Measurements from ENCODE around the gene RASGRF1.
A peak's percentile ranks its signal among the peaks of the same experiment; 100 is the strongest.

The RASGRF1 gene

GRCh38 chr15:78983146-78983918 is 107.2 kb downstream of the RASGRF1 start:
- peaks cover 3 to 4% of the 10 kb centered on the region in 2 donors for H3K36me3 Mint-ChIP-seq
- peaks cover 27 to 44% of the 10 kb centered on the region in 2 donors for H3K4me1 Mint-ChIP-seq
- H3K27ac Mint-ChIP-seq: no peak overlapping the region
- H3K4me3 Mint-ChIP-seq: no peak overlapping the region
- ATAC-seq (replicated peaks): no peak
- H3K9me3 Mint-ChIP-seq: no peaks in the 10 kb centered on the region
- H3K27me3 Mint-ChIP-seq: peaks cover 5 to 9% of the 10 kb centered on the region in 2 donors
- no peak for DNase-seq

- ATAC-seq (replicated peaks) (no peak), DNase-seq (no peak)
- Mint-ChIP-seq H3K27me3 (peaks cover 5 to 9% of the 10 kb centered on the region in 2 donors), H3K4me1 (peaks cover 28 to 44% of the 10 kb centered on the region in 2 donors), H3K27ac (no peak overlapping the region), H3K36me3 (peaks cover 3 to 4% of the 10 kb centered on the region in 2 donors), H3K4me3 (no peak overlapping the region), H3K9me3 (no peaks in the 10 kb centered on the region)
These were observed 107.8 kb downstream of the RASGRF1 start for GRCh38 chr15:78982736-78983135.

DNA sequence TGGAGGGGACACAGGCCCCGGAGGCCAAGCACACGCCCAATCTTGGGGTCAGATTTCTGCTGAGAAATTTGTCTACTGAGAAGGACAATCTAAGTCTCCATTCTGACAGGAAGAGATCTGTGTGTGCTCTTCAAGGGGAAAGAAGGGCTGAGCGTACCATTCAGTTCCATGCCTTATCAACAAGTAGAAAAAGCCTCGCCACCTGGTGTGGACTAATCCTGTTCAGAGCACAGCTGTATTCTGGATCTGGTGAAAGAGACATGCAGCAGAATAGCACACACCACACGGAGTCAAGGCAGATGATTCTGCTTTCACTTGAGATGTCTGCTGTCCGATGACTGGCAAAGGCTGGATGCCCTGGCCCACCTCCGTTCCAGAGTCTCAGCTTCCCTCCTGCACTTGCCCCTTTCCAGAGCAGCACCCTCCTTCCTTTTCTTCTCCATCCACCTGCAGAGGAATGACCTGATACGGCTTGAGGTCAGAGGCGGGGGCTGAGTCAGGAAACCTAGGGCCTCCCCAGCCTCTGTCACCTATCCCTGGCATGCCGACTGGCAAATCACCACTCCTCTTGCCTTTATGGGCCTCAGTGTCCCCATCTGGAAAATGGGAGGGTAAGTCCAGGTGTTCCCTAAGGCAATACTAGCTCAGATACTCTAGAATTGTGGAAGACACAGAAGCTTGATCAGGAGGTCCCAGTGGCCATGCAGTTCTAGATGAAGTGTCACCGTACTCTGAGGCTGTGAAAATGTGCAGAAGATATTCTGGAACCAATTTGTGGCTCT is 108.9 kb downstream of the RASGRF1 start:
- H3K9me3 Mint-ChIP-seq: no peaks in the 10 kb centered on the region
- DNase-seq: no peak
- peaks cover 3 to 4% of the 10 kb centered on the region in 2 donors for H3K36me3 Mint-ChIP-seq
- H3K27me3 Mint-ChIP-seq: peaks cover 5 to 9% of the 10 kb centered on the region in 2 donors
- no peak overlapping the region for H3K4me3 Mint-ChIP-seq
- ATAC-seq (replicated peaks): no peak
- peaks cover 35 to 50% of the 10 kb centered on the region in 2 donors for H3K4me1 Mint-ChIP-seq
- peak overlapping the region; percentile 75 for H3K27ac Mint-ChIP-seq

DNA sequence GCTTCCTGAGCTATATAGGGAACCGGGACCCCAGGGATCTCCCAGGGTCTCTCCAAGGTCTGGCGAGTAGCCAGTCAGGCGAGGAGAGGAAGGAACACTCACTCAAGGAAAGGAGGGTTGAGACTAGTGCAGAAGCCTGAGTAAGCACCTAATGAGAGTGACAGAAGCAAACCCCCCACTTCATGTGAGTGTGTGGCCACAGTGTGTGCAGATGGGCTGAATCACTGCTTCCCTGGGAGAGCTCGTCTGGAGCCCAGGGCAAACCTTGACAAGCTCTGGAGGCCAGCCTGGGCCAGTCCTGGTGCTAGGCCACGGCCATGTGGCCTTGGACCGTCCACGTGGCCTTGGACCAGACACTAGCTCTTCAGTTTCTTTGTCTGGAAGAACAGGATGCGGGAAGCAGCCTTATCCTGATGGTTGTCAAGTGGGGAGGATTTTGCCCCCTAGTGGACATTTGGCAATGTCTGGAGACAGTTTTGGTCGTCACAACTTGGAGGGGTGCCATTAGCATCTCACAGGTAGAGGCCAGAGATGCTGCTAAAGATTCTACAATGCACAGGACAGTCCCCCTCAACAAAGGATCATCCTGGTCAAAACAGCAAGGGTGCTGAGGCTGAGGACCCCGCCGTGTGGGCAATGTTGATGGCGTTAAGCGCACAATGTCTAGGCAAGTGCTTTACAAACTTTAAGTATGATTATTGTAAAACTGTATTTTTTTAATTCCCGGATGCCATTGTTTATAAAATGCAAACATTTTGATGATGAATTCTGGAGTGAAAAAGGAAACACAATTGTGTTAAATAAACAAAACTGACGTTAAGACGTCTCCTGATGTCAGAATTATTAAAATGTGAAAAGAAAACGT is 110.9 kb downstream of the RASGRF1 start:
- Mint-ChIP-seq H3K9me3 (no peaks in the 10 kb centered on the region), H3K27ac (peak overlapping the region; percentile 98), H3K27me3 (peaks cover 5 to 9% of the 10 kb centered on the region in 2 donors), H3K4me3 (peak overlapping the region; percentile 58 to 63), H3K36me3 (peaks cover 3 to 4% of the 10 kb centered on the region in 2 donors), H3K4me1 (peaks cover 41 to 62% of the 10 kb centered on the region in 2 donors)
- DNase-seq (no peak), ATAC-seq (replicated peaks) (no peak)

GRCh38 chr15:78978601-78979179 is 111.9 kb downstream of the RASGRF1 start:
- peaks cover under 1% of the 10 kb centered on the region in 2 donors for H3K36me3 Mint-ChIP-seq

GRCh38 chr15:78977591-78978347 is 112.8 kb downstream of the RASGRF1 start:
- Mint-ChIP-seq H3K9me3 (no peaks in the 10 kb centered on the region), H3K4me3 (peak overlapping the region; percentile 72 to 73), H3K36me3 (no peaks in the 10 kb centered on the region), H3K27me3 (no peaks in the 10 kb centered on the region), H3K27ac (peak overlapping the region; percentile 98), H3K4me1 (peaks cover 42 to 67% of the 10 kb centered on the region in 2 donors)
- peak; percentile 58 to 69 for ATAC-seq (replicated peaks)
- no peak for DNase-seq

More at GRCh38 chr15:78978601-78979179, 111.9 kb downstream of the RASGRF1 start:
- Mint-ChIP-seq H3K4me3 (peak overlapping the region; percentile 58 to 63), H3K27me3 (peaks cover 1 to 2% of the 10 kb centered on the region in 2 donors), H3K4me1 (peaks cover 41 to 66% of the 10 kb centered on the region in 2 donors), H3K9me3 (no peaks in the 10 kb centered on the region), H3K27ac (peak overlapping the region; percentile 98)
- ATAC-seq (replicated peaks) (no peak), DNase-seq (no peak)

DNA sequence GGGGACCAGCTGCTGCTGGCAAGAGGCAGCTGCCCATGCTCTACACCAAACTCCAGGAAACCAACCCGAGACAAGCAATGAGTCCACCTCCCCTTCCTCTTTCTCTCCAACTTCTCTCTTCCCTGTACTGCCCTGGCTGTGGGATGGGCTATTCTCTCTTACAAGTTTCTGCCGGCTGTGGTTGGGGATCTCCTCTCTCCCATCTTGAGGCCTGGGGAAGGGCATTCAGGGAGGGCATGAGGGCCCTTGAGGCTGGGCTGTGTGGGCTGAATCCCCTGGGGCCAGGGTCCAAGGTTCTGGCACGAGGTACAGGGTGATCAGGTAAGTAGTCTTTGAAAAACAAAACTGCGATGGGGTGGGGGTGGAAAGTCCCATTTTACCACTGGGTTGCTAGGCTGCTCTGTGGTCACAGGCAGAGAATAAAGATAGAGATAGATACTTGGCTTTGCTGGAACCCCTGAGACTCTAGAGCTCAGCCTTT is 113.4 kb downstream of the RASGRF1 start:
- ATAC-seq (replicated peaks) (peak; percentile 87 to 93), DNase-seq (peak; percentile 71)
- no peaks in the 10 kb centered on the region for H3K9me3 Mint-ChIP-seq
- peaks cover 41 to 68% of the 10 kb centered on the region in 2 donors for H3K4me1 Mint-ChIP-seq
- H3K4me3 Mint-ChIP-seq: peak overlapping the region; percentile 72 to 73
- peak overlapping the region; percentile 98 for H3K27ac Mint-ChIP-seq
- H3K27me3 Mint-ChIP-seq: no peaks in the 10 kb centered on the region
- no peaks in the 10 kb centered on the region for H3K36me3 Mint-ChIP-seq

DNA sequence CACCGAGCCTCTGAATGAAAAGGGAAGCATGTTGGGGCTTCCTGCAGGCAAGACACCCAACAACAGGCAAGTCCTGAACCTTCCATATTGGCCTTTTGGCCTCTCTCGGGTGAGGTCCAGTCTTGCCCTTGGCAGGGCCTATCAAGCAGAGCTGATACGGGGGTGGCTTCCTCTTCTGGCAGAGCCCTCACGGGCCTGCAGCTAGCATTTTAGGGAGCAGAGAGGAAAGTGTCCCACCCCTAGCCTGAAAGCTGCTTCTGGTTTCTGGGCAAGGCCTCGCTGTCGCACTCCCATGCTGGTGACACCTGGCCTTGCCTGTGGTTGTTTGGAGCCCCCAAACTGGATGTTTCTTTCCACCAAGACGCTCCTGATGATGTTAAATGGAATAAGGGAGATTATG is 113.9 kb downstream of the RASGRF1 start:
- Mint-ChIP-seq H3K4me3 (peak overlapping the region; percentile 72 to 73), H3K4me1 (peaks cover 42 to 68% of the 10 kb centered on the region in 2 donors), H3K27ac (peak overlapping the region; percentile 98), H3K36me3 (no peaks in the 10 kb centered on the region), H3K9me3 (no peaks in the 10 kb centered on the region), H3K27me3 (no peaks in the 10 kb centered on the region)
- DNase-seq: peak; percentile 9
- peak; percentile 19 to 22 for ATAC-seq (replicated peaks)

GRCh38 chr15:78974272-78974918 is 116.2 kb downstream of the RASGRF1 start:
- Mint-ChIP-seq H3K27me3 (no peaks in the 10 kb centered on the region), H3K27ac (no peak overlapping the region), H3K36me3 (no peaks in the 10 kb centered on the region), H3K9me3 (no peaks in the 10 kb centered on the region), H3K4me3 (no peak overlapping the region), H3K4me1 (peaks cover 39 to 61% of the 10 kb centered on the region in 2 donors)
- ATAC-seq (replicated peaks): no peak
- no peak for DNase-seq

- no peaks in the 10 kb centered on the region for H3K27me3 Mint-ChIP-seq
- peaks cover 10 to 27% of the 10 kb centered on the region in 2 donors for H3K4me1 Mint-ChIP-seq
- H3K4me3 Mint-ChIP-seq: no peak overlapping the region
- no peaks in the 10 kb centered on the region for H3K36me3 Mint-ChIP-seq
- no peak overlapping the region for H3K27ac Mint-ChIP-seq
- ATAC-seq (replicated peaks) (no peak), DNase-seq (no peak)
- no peaks in the 10 kb centered on the region for H3K9me3 Mint-ChIP-seq
These were observed 120.8 kb downstream of the RASGRF1 start for GRCh38 chr15:78969687-78970349.

GRCh38 chr15:78968539-78969271 is 121.9 kb downstream of the RASGRF1 start:
- Mint-ChIP-seq H3K27ac (no peak overlapping the region), H3K4me3 (no peak overlapping the region), H3K36me3 (no peaks in the 10 kb centered on the region), H3K27me3 (no peaks in the 10 kb centered on the region), H3K4me1 (peaks cover 10 to 20% of the 10 kb centered on the region in 2 donors), H3K9me3 (no peaks in the 10 kb centered on the region)
- no peak for DNase-seq
- ATAC-seq (replicated peaks): no peak

DNA sequence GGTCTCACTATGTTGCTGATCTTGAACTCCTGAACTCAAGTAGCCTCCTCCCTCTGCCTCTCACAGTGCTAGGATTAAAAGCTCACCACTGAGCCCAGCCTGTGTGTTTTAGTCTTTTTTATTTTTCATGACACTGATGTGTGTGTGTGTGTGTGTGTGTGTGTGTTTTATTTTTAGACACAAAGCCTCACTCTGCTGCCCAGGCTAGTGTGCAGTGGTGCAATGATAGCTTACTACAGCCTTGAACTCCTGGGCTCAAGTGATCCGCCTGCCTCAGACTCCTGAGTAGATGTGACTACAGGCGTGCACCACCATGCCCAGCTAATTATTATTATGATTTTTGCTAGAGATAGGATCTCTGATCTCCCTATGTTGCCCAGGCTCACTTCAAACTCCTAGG is 122.5 kb downstream of the RASGRF1 start:
- Mint-ChIP-seq H3K27me3 (no peaks in the 10 kb centered on the region), H3K4me3 (no peak overlapping the region), H3K9me3 (no peaks in the 10 kb centered on the region), H3K27ac (no peak overlapping the region), H3K36me3 (no peaks in the 10 kb centered on the region), H3K4me1 (peaks cover 8 to 17% of the 10 kb centered on the region in 2 donors)
- no peak for ATAC-seq (replicated peaks)
- no peak for DNase-seq

Measured in stimulated activated naive B cell treated with anti-CD40 and anti-IgM and Interleukin-4, amounts not matched to agents 10 μg/mL and 1 μg/mL and 100 μg/mL, for 72 hours (primary cell).